IMR-90 (cell line): ENCODE results near the gene MRPL49. TPM values are rescaled to one million over a fixed set of nuclear protein-coding genes. Genes with fewer than 3 reads are reported as not detected.
"Not testable (repeated sequence)": the region's sequence is repeated elsewhere in the genome, so short reads cannot be mapped to it uniquely, and the experiment has no call there.

Experiments
- ATAC-seq: fragments of 200-7000 bp; cut with Tn5 transposase; 2 replicates; pipeline ENCODE4 v1.9.1; 2020; ENCODE audit warnings: low read depth, mild to moderate bottlenecking, moderate library complexity
- BruUV-seq: library from RNA; stranded (reverse); fragments of 400-500 nt; replicated peaks from 2 replicates; lab custom pipeline; 2021; lab: Mats Ljungman, UMichigan
- CTCF ChIA-PET: fragments of 300-600 bp; formaldehyde crosslinking; extraction: SDS; loops from one replicate; lab custom pipeline; 2021; ENCODE audit warnings: antibody characterized with exemption; lab: Yijun Ruan, JAX
- POLR2A ChIA-PET: fragments of 300-600 bp; sonication (Branson Sonifier 250); formaldehyde crosslinking; loops from one replicate; lab custom pipeline; 2022; ENCODE audit warnings: antibody characterized with exemption; ENCODE audit not compliant: unreplicated experiment; lab: Charles Lee
- DNase-seq: peaks from one replicate; pipeline ENCODE4 v3.0.0; 2013
- H2AFZ ChIP-seq: replicated peaks from 2 replicates; pipeline ENCODE3; 2013; ENCODE audit warnings: low read length, mild to moderate bottlenecking; ENCODE audit not compliant: poor library complexity
- H2AK5ac ChIP-seq: 2 replicates; pipeline ENCODE4 v1.6.1; 2013; ENCODE audit warnings: low read depth, low read length, inconsistent platforms
- H2AK9ac ChIP-seq: replicated peaks from 2 replicates; pipeline ENCODE3; 2013; ENCODE audit warnings: mild to moderate bottlenecking, low read depth, low read length, moderate library complexity; ENCODE audit not compliant: poor library complexity
- H2BK120ac ChIP-seq: 2 replicates; pipeline ENCODE4 v1.6.1; 2013; ENCODE audit warnings: low read depth, low read length, inconsistent platforms
- H2BK15ac ChIP-seq: 3 replicates; pipeline ENCODE4 v1.6.1; 2013; ENCODE audit warnings: low read depth, low read length, inconsistent platforms
- H2BK20ac ChIP-seq: 2 replicates; pipeline ENCODE4 v1.6.1; 2013; ENCODE audit warnings: low read depth, mild to moderate bottlenecking, inconsistent platforms, low read length, moderate library complexity
- H2BK5ac ChIP-seq: 2 replicates; pipeline ENCODE4 v1.6.1; 2013; ENCODE audit warnings: mild to moderate bottlenecking, low read depth, low read length, inconsistent platforms; ENCODE audit not compliant: poor library complexity, severe bottlenecking
- H3K14ac ChIP-seq: replicated peaks from 2 replicates; pipeline ENCODE4 v1.6.1; 2013; ENCODE audit warnings: low read depth, low read length, inconsistent platforms
- H3K18ac ChIP-seq: 2 replicates; pipeline ENCODE4 v1.6.1; 2013; ENCODE audit warnings: low read depth, low read length, control low read depth
- H3K23ac ChIP-seq: 2 replicates; pipeline ENCODE4 v1.6.1; 2013; ENCODE audit warnings: low read depth, low read length, inconsistent platforms
- H3K27ac ChIP-seq: 2 replicates; pipeline ENCODE4 v1.5.1; 2013; ENCODE audit warnings: mild to moderate bottlenecking, control low read depth, low read length; ENCODE audit not compliant: insufficient read depth
- H3K27me3 ChIP-seq: 2 replicates; pipeline ENCODE4 v1.6.1; 2013; ENCODE audit warnings: low read length; ENCODE audit not compliant: control insufficient read depth, insufficient read depth
- H3K36me3 ChIP-seq: 2 replicates; pipeline ENCODE4 v1.6.1; 2013; ENCODE audit warnings: low read length, mixed read lengths; ENCODE audit not compliant: control insufficient read depth, insufficient read depth
- H3K4ac ChIP-seq: 2 replicates; pipeline ENCODE4 v1.6.1; 2013; ENCODE audit warnings: low read depth, low read length, inconsistent platforms
- H3K4me1 ChIP-seq: 2 replicates; pipeline ENCODE4 v1.6.1; 2013; ENCODE audit warnings: low read length, mixed read lengths; ENCODE audit not compliant: control insufficient read depth, insufficient read depth
- H3K4me2 ChIP-seq: 2 replicates; pipeline ENCODE4 v1.6.1; 2013; ENCODE audit warnings: low read depth, mild to moderate bottlenecking, control low read depth, low read length, moderate library complexity
- H3K4me3 ChIP-seq: 2 replicates; pipeline ENCODE4 v1.5.1; 2013; ENCODE audit warnings: low read depth, mild to moderate bottlenecking, control low read depth, low read length, moderate library complexity; ENCODE audit not compliant: insufficient read depth
- H3K56ac ChIP-seq: 2 replicates; pipeline ENCODE4 v1.6.1; 2013; ENCODE audit warnings: low read length, inconsistent platforms; ENCODE audit not compliant: insufficient read depth; ENCODE audit errors: extremely low read depth
- H3K79me1 ChIP-seq, 2 experiments: 2 replicates each; pipeline ENCODE4 v1.6.1; 2013; ENCODE audit warnings: low read length in 2 of 2, inconsistent platforms in 1 of 2, low read depth in 1 of 2
- H3K9ac ChIP-seq: 2 replicates; pipeline ENCODE4 v1.6.1; 2013; ENCODE audit warnings: low read depth, low read length, control low read depth
- H3K9me1 ChIP-seq: 2 replicates; pipeline ENCODE4 v1.6.1; 2013; ENCODE audit warnings: low read length, inconsistent platforms; ENCODE audit not compliant: insufficient read depth
- H3K9me3 ChIP-seq: 2 replicates; pipeline ENCODE4 v1.6.1; 2013; ENCODE audit warnings: low read length; ENCODE audit not compliant: control insufficient read depth, insufficient read depth
- H4K20me1 ChIP-seq: 2 replicates; pipeline ENCODE4 v1.6.1; 2013; ENCODE audit warnings: low read length, inconsistent platforms; ENCODE audit not compliant: insufficient read depth
- H4K5ac ChIP-seq: 2 replicates; pipeline ENCODE4 v1.6.1; 2013; ENCODE audit warnings: mild to moderate bottlenecking, low read depth, low read length, control low read depth
- H4K8ac ChIP-seq, 2 experiments: 2 replicates each; pipeline ENCODE4 v1.6.1; 2013; ENCODE audit warnings: low read depth in 2 of 2, low read length in 2 of 2, control low read depth in 1 of 2, inconsistent platforms in 1 of 2
- H4K91ac ChIP-seq: 2 replicates; pipeline ENCODE4 v1.6.1; 2013; ENCODE audit warnings: low read depth, low read length, inconsistent platforms; ENCODE audit not compliant: insufficient read depth
- CEBPB ChIP-seq: IDR thresholded peaks from 2 replicates; pipeline ENCODE4 v1.6.1; 2012; ENCODE audit warnings: low read depth, low read length, improper control_type of control experiment
- SMC3 ChIP-seq: fragments of 150-350 bp; IDR thresholded peaks from 2 replicates; pipeline ENCODE4 v1.6.1; 2016; ENCODE audit warnings: low read depth, mild to moderate bottlenecking, antibody characterized with exemption, low read length, moderate library complexity
- WGBS, 2 experiments: methylation state at CpG; one replicate each; pipeline versions ENCODE4 v1.1.5 to v1.1.7; 2013; ENCODE audit warnings: missing lambda C conversion rate in 2 of 2; ENCODE audit not compliant: insufficient read length in 1 of 2; ENCODE audit errors: extremely low coverage in 2 of 2; 5-methylcytosine and 5-hydroxymethylcytosine counted together
- dilution Hi-C: fragments of 300-500 bp; cut with HindIII; formaldehyde crosslinking; loops from one replicate; pipeline ENCODE4 v1.14.3; 2018; ENCODE audit warnings: low sequenced_read_pairs; ENCODE audit not compliant: unreplicated experiment
- in situ Hi-C: fragments of 300-500 bp; cut with MboI; formaldehyde crosslinking; loops from 3 replicates; pipeline ENCODE4 v1.14.3; 2019; ENCODE audit warnings: low sequenced_read_pairs, inconsistent platforms, mixed read lengths
- intact Hi-C: fragments of 100-400 bp; cut with micrococcal nuclease; formaldehyde crosslinking; loops from 2 replicates; pipeline ENCODE4 v1.10.0; 2022
- polyA plus RNA-seq, 3 experiments: library from polyadenylated mRNA; depleted of rRNA; stranded (reverse); fragments of >200 nt; gene quantifications; 2 replicates each; pipeline ENCODE4 v1.2.3, GENCODE V29; 2012; ENCODE audit warnings: low replicate concordance in 1 of 3
- total RNA-seq: library from RNA; depleted of rRNA; stranded (reverse); fragments of >200 nt; gene quantifications from 2 replicates; pipeline ENCODE4 v1.2.3, GENCODE V29; 2012

Gene MRPL49
- total and polyA plus RNA-seq, 2 of the 4 experiments (the other 2 are of a cell fraction): 55.2 to 56.8 TPM

DNA sequence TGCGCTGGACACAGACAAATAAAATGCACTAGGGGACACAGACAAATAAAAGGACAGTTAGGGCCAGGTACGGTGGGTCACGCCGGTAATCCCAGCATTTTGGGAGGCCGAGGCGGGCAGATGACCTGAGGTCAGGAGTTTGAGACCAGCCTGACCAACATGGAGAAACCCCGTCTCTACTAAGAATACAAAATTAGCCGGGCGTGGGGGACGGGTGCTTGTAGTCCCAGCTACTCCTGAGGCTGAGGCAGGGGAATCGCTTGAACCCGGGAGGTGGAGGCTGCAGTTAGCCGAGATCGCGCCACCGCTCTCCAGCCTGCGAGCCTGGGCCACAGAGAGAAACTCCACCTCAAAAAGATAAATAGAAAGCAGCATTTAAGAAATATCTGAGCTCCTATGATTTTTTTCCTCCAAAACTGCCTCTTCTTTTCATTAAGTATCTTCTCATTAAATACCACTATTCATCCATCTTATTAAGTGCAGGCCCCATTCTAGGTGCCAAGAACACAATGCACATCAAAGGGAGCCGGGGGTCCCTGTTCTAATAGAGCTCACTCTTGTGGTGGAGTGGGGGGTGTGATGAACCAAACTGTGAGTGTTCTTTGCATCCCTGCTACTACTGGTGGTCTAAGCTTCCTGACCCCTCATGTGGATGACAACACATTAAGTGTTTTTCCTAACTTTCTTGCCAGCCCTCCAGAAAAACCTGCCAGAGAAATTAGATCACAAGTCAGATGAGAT, 3.9 kb upstream of the MRPL49 start (continued):
- no peak for TF ChIP-seq SMC3

DNA sequence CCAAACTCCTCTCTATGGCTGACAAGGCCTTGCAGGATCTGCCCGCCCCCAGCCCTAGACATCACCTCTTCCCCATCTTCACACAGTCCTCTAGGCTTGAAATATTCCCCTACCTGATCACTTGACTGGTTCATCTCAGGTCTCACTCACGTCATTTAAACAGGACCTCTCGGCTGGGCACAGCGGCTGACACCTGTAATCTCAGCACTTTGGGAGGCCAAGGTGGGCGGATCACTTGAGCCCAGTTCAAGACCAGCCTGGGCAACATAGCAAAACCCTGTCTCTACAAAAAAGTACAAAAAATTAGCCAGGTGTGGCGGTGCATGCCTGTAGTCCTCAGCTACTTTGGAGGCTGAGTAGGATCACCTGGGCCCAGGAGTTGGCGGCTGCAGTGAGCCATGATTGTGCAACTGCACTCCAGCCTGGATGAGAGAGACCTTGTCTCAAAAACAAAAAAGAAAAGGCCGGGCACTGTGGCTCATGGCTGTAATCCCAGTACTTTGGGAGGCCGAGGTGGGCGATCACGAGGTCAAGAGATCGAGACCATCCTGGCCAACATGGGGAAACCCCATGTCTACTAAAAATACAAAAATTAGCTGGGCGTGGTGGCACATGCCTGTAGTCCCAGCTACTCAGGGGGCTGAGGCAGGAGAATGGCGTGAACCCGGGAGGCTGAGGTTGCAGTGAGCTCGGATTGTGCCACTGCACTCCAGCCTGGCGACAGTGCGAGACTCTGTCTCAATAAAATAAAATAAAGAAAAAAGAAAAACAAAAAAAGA, 3.0 kb upstream of the MRPL49 start:
- H3K9ac ChIP-seq, in situ Hi-C loops, H2AFZ ChIP-seq, dilution Hi-C loops, H2BK5ac ChIP-seq, H2BK120ac ChIP-seq, H3K23ac ChIP-seq, ATAC-seq, H2BK20ac ChIP-seq, H3K4ac ChIP-seq, H3K4me3 ChIP-seq, POLR2A ChIA-PET, H4K5ac ChIP-seq, H3K18ac ChIP-seq, intact Hi-C loops, CTCF ChIA-PET, H3K56ac ChIP-seq, H3K9me1 ChIP-seq, H3K14ac ChIP-seq, H4K8ac ChIP-seq, H2BK15ac ChIP-seq, H4K91ac ChIP-seq, BruUV-seq, H4K20me1 ChIP-seq, H2AK9ac ChIP-seq, H3K4me1 ChIP-seq, DNase-seq, H3K4me2 ChIP-seq, H3K27ac ChIP-seq, H2AK5ac ChIP-seq, H3K27me3 ChIP-seq, H3K9me3 ChIP-seq: not testable (repeated sequence)
- WGBS, 2 experiments: 92% methylated on average over 10 of the region's 18 CpGs; no CpG with 5 or more reads in 1 of the 2 experiments
- peaks cover 24 to 66% of the 10 kb centered on the region in 2 experiments for H3K79me1 ChIP-seq
- TF ChIP-seq CEBPB: 0 out of 2 replicates have a peak, but pooled peaks have one; percentile 21
- peaks cover 19% of the 10 kb centered on the region for H3K36me3 ChIP-seq
